Stimulated activated CD8-positive, alpha-beta memory T cell treated with anti-CD3 and anti-CD28 coated beads, Interleukin-7, amount 100 ng/mL, for 48 hours (primary cell): ENCODE measurements around the gene OR10V1.
A peak's percentile ranks its signal among the peaks of the same experiment; 100 is the strongest.

Experiments
- DNase-seq, 2 donors: peaks; one replicate each; pipeline ENCODE4 v3.0.0-alpha.2; 2020; ENCODE audit warnings: low read depth in 1 of 2; ENCODE audit errors: extremely low read depth in 1 of 2

OR10V1 gene

GRCh38 chr11:59713745-59714144 is at the start of gene OR10V1:
Gene OR10V1 (minus strand): TSS chr11:59713845. CDS start chr11:59713845, 0 bp downstream.
- no peak for DNase-seq

GRCh38 chr11:59761993-59762392 is 48.3 kb upstream of the OR10V1 start:
- DNase-seq, result no peak

- DNase-seq, result no peak
These were observed 47.1 kb upstream of the OR10V1 start for GRCh38 chr11:59760771-59761170.

- no peak for DNase-seq
These were observed 46.3 kb upstream of the OR10V1 start for GRCh38 chr11:59759900-59760299.

GRCh38 chr11:59758401-59759037 is 44.9 kb upstream of the OR10V1 start:
- DNase-seq, result no peak

- no peak for DNase-seq
These were observed 43.2 kb upstream of the OR10V1 start for GRCh38 chr11:59756845-59757244.

- DNase-seq, result no peak
These were observed 42.9 kb upstream of the OR10V1 start for GRCh38 chr11:59756558-59756840.

- DNase-seq, result no peak
These were observed 42.3 kb upstream of the OR10V1 start for GRCh38 chr11:59755701-59756557.

GRCh38 chr11:59754859-59755700 is 41.4 kb upstream of the OR10V1 start, which contains the start of gene STX3:
Gene STX3 (plus strand): TSS chr11:59755376. CDS start chr11:59755606, 230 bp downstream.
- DNase-seq, result peak; percentile 43 to 47

GRCh38 chr11:59754494-59754858 is 40.8 kb upstream of the OR10V1 start:
- no peak for DNase-seq

GRCh38 chr11:59753650-59754493 is 40.2 kb upstream of the OR10V1 start:
- DNase-seq, result peak; percentile 53 to 74

- no peak for DNase-seq
These were observed 32.5 kb upstream of the OR10V1 start for GRCh38 chr11:59746111-59746510.

- no peak for DNase-seq
These were observed 17.4 kb upstream of the OR10V1 start for GRCh38 chr11:59730896-59731565.

GRCh38 chr11:59729834-59730233 is 16.2 kb upstream of the OR10V1 start:
- DNase-seq, result no peak

- no peak for DNase-seq
These were observed 15.3 kb upstream of the OR10V1 start for GRCh38 chr11:59728913-59729312.

GRCh38 chr11:59728154-59728553 is 14.5 kb upstream of the OR10V1 start:
- no peak for DNase-seq

GRCh38 chr11:59727426-59727825 is 13.8 kb upstream of the OR10V1 start:
- DNase-seq, result no peak

- DNase-seq, result no peak
These were observed 10.4 kb upstream of the OR10V1 start for GRCh38 chr11:59724066-59724465.

GRCh38 chr11:59719556-59719955 is 5.9 kb upstream of the OR10V1 start:
- no peak for DNase-seq

- DNase-seq, result no peak
These were observed 2.4 kb upstream of the OR10V1 start for GRCh38 chr11:59716051-59716450.
